ENCODE data around the gene CYP4F11.
A peak's percentile ranks its signal among the peaks of the same experiment; 100 is the strongest.
"Not testable (repeated sequence)": the region's sequence is repeated elsewhere in the genome, so short reads cannot be mapped to it uniquely, and the experiment has no call there.

Gene CYP4F11

DNA sequence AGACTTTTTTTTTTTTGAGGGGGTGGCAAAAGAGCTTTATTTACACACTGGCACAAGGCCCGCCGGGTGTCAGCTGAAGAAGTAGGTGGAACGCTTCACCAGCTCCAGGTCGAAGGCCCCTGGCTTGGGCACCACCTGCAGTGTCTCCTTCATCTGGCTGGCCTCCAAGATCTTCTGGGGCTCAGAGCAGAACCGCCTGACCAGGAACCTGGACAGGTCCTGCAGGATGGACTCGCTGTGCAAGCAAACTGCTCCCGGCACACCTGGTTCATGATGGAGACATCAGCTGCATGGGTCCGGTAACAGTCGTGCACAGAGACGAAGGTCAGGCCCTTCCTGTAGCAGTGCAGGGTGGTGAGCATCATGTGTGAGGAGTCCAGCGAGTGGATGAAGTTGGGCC, 32.1 kb downstream of the CYP4F11 start:
- Histone ChIP-seq H3K9ac (ENCODE audit: low read depth, low read length) (no peak overlapping the region), H3K9me3 (ENCODE audit: control insufficient read depth, insufficient read depth, low read length) (no peaks in the 10 kb centered on the region), H3K4me1 (ENCODE audit: insufficient read depth, low read length) (no peaks in the 10 kb centered on the region), H3K36me3 (ENCODE audit: insufficient read depth, low read length) (no peaks in the 10 kb centered on the region)

DNA sequence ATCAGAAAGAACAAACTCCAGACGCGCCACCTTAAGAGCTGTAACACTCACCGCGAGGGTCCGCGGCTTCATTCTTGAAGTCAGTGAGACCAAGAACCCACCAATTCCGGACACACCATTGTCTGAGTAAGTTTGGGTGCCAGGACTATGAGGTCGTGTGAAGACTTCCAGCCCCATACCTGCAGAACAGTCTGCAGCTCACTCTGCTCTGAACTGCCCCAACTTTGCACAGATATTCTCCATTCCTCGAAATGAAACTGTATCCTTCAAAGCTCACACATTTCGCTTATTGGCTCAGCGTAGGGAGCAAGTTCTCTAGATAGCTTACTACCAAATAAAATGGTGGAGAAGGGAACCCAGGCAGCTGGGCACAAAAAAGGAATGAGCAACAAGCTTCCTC, 33.8 kb downstream of the CYP4F11 start:
- Histone ChIP-seq H3K9me3 (ENCODE audit: control insufficient read depth, insufficient read depth, low read length) (no peaks in the 10 kb centered on the region), H3K9ac (ENCODE audit: low read depth, low read length) (no peak overlapping the region; the same call in 1 of the 2 replicates)

DNA sequence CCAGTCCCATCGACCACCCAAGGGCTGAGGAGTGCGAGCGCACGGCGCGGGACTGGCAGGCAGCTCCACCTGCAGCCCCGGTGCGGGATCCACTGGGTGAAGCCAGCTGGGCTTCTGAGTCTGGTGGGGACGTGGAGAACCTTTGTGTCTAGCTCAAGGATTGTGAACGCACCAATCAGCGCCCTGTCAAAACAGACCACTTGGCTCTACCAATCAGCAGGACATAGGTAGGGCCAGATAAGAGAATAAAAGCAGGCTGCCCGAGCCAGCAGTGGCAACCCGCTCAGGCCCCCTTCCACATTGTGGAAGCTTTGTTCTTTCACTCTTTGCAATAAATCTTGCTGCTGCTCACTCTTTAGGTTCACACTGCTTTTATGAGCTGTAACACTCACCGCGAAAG, 34.3 kb downstream of the CYP4F11 start:
- H3K9ac ChIP-seq (ENCODE audit: low read depth, low read length), result peak overlapping the region; percentile 30; the same call in 1 of the 2 replicates
- not testable (repeated sequence) for H3K36me3 ChIP-seq (ENCODE audit: insufficient read depth, low read length); H3K4me1 ChIP-seq (ENCODE audit: insufficient read depth, low read length); H3K9me3 ChIP-seq (ENCODE audit: control insufficient read depth, insufficient read depth, low read length)

More for the DNA sequence above, 33.8 kb downstream of the CYP4F11 start:
- Histone ChIP-seq H3K36me3 (ENCODE audit: insufficient read depth, low read length) (no peaks in the 10 kb centered on the region), H3K4me1 (ENCODE audit: insufficient read depth, low read length) (no peaks in the 10 kb centered on the region)

- H3K36me3 ChIP-seq (ENCODE audit: insufficient read depth, low read length), result not testable (repeated sequence)
- H3K9ac ChIP-seq (ENCODE audit: low read depth, low read length), result peak overlapping the region; percentile 30; the same call in 1 of the 2 replicates
Observed at GRCh38 chr19:15899561-15899960, 34.8 kb downstream of the CYP4F11 start.

DNA sequence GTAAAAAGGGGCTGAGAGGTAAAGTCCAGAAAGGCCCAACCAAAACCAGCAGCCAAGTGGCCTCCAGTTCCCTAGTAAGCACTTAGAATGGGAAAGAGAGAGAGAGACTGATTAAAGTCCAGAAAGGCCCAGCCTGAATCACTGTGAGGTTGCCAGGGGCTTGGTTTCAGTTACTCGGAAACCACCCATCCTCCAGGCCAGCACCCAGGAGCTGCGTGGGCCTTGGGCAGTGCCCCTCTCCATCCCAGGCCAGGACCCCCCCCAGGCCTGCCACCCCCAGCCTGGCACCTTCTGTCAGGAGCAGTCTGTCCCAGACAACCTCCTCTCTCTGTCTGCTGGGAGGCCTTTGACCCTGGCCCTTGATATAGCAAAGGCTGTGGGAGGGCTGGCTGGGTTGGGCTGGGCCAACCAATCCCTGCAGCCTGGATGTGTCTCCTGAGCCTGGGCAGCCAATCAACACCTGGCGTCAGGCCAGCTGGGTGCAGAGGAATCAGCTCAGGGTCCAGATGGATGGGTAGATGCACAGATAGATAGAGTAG, 36.5 kb downstream of the CYP4F11 start, which contains the start of gene CYP4F2:
CYP4F2 (minus strand) TSS at position 337 of the 539 bp plus-strand sequence. CDS start 463 bp downstream, outside the sequence.
- H3K36me3 ChIP-seq (ENCODE audit: insufficient read depth, low read length), result no peaks in the 10 kb centered on the region
- H3K4me1 ChIP-seq (ENCODE audit: insufficient read depth, low read length), result no peaks in the 10 kb centered on the region
- no peak within 1 kb of the TSS for H3K9ac ChIP-seq (ENCODE audit: low read depth, low read length)
- H3K9me3 ChIP-seq (ENCODE audit: control insufficient read depth, insufficient read depth, low read length), result no peaks in the 10 kb centered on the region

More at GRCh38 chr19:15899561-15899960, 34.8 kb downstream of the CYP4F11 start:
- not testable (repeated sequence) for H3K4me1 ChIP-seq (ENCODE audit: insufficient read depth, low read length); H3K9me3 ChIP-seq (ENCODE audit: control insufficient read depth, insufficient read depth, low read length)

GRCh38 chr19:15897026-15897737, 37.1 kb downstream of the CYP4F11 start:
- H3K9me3 ChIP-seq (ENCODE audit: control insufficient read depth, insufficient read depth, low read length), result no peaks in the 10 kb centered on the region
- no peaks in the 10 kb centered on the region for H3K36me3 ChIP-seq (ENCODE audit: insufficient read depth, low read length)

GRCh38 chr19:15895876-15896430, 38.4 kb downstream of the CYP4F11 start:
- H3K36me3 ChIP-seq (ENCODE audit: insufficient read depth, low read length), result no peaks in the 10 kb centered on the region
- H3K9me3 ChIP-seq (ENCODE audit: control insufficient read depth, insufficient read depth, low read length), result no peaks in the 10 kb centered on the region
- H3K9ac ChIP-seq (ENCODE audit: low read depth, low read length), result no peak overlapping the region
- H3K4me1 ChIP-seq (ENCODE audit: insufficient read depth, low read length), result no peaks in the 10 kb centered on the region

More at GRCh38 chr19:15897026-15897737, 37.1 kb downstream of the CYP4F11 start:
- H3K4me1 ChIP-seq (ENCODE audit: insufficient read depth, low read length), result no peaks in the 10 kb centered on the region
- H3K9ac ChIP-seq (ENCODE audit: low read depth, low read length), result no peak overlapping the region

DNA sequence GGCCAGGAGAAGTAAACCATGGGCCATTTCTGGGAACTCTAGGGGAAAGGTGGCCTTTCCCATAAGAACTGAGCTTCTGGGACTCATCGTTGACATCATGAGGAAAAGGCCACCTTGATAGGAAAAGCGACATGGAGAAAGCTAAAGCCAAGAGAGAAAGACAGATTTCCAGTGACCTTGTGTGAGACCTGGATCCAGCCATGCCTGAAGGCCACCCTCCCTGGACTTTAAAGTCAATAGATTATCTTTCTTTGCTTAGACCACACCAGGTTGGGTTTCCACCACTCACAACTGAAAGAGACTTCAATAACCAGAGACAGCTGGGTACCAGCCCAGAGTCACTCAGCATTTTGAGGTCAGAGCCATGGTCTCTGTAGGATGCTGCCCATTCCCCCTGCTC, 40.0 kb downstream of the CYP4F11 start:
- H3K9ac ChIP-seq (ENCODE audit: low read depth, low read length), result no peak overlapping the region
- H3K4me1 ChIP-seq (ENCODE audit: insufficient read depth, low read length), result no peaks in the 10 kb centered on the region
- H3K9me3 ChIP-seq (ENCODE audit: control insufficient read depth, insufficient read depth, low read length), result no peaks in the 10 kb centered on the region
- H3K36me3 ChIP-seq (ENCODE audit: insufficient read depth, low read length), result no peaks in the 10 kb centered on the region

GRCh38 chr19:15893477-15893876, 40.9 kb downstream of the CYP4F11 start:
- Histone ChIP-seq H3K4me1 (ENCODE audit: insufficient read depth, low read length) (no peaks in the 10 kb centered on the region), H3K36me3 (ENCODE audit: insufficient read depth, low read length) (no peaks in the 10 kb centered on the region), H3K9me3 (ENCODE audit: control insufficient read depth, insufficient read depth, low read length) (no peaks in the 10 kb centered on the region), H3K9ac (ENCODE audit: low read depth, low read length) (no peak overlapping the region)

DNA sequence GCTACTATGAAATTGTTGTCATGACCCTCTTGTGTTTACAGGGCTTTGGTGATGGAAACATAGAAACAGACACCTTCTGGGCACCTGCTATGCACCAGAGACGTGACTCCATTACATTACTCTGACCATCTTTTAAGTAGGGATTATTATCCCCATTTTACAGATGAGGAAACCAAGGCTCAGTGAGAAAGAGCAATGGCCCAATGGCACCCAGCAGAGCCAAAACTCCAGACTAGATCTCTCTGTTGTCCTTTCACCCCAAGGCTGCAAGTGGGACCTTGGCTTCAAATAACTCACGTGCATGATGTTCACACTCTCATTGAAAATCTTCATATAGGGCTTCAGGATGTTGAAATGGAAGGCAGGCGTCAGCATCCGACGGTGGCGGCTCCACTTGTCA, 42.3 kb downstream of the CYP4F11 start:
- H3K4me1 ChIP-seq (ENCODE audit: insufficient read depth, low read length), result no peaks in the 10 kb centered on the region
- no peaks in the 10 kb centered on the region for H3K36me3 ChIP-seq (ENCODE audit: insufficient read depth, low read length)
- no peaks in the 10 kb centered on the region for H3K9me3 ChIP-seq (ENCODE audit: control insufficient read depth, insufficient read depth, low read length)
- H3K9ac ChIP-seq (ENCODE audit: low read depth, low read length), result no peak overlapping the region

GRCh38 chr19:15891434-15891833, 42.9 kb downstream of the CYP4F11 start:
- Histone ChIP-seq H3K9ac (ENCODE audit: low read depth, low read length) (no peak overlapping the region), H3K36me3 (ENCODE audit: insufficient read depth, low read length) (no peaks in the 10 kb centered on the region), H3K9me3 (ENCODE audit: control insufficient read depth, insufficient read depth, low read length) (no peaks in the 10 kb centered on the region), H3K4me1 (ENCODE audit: insufficient read depth, low read length) (no peaks in the 10 kb centered on the region)

DNA sequence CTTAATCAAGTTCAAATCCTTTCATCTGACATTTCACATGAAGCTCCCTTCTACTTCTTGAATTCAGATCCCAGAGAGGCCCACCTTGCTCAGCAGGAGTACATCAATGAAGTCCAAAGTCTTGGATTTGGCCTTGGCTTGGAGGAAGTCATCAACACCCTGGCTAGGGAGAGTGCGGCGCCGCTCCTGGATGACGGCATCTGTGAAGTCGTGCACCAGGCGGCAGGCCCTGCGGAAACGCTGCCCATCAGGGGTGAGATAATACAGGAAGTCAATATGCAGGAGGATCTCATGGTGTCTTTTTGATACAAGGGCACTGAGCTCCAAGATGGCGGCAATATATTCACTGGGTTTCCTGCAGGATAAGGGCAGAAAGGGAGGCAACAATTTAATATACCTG, 45.0 kb downstream of the CYP4F11 start:
- not testable (repeated sequence) for H3K4me1 ChIP-seq (ENCODE audit: insufficient read depth, low read length); H3K9ac ChIP-seq (ENCODE audit: low read depth, low read length); H3K36me3 ChIP-seq (ENCODE audit: insufficient read depth, low read length); H3K9me3 ChIP-seq (ENCODE audit: control insufficient read depth, insufficient read depth, low read length)

DNA sequence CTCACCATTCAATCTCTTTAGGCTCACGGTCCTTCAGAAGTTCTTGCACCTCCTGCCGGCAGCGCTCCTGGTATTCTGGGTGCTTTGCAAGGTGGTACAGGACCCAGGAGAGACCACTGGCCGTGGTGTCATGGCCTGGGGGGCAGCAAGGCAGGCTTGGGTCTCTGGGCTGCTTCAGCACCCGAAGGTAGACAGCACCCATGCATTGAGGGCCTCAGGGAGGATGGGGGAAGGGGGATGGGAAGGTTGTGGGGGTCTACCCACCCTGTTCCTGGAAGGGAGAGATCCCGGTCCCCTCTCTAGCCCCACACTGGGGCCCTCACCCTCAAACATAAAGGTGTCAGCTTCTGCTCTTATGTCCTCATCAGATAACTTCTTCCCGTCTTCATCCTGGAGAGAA, 48.4 kb downstream of the CYP4F11 start:
- Histone ChIP-seq H3K36me3 (ENCODE audit: insufficient read depth, low read length) (no peaks in the 10 kb centered on the region), H3K4me1 (ENCODE audit: insufficient read depth, low read length) (no peaks in the 10 kb centered on the region), H3K9ac (ENCODE audit: low read depth, low read length) (no peak overlapping the region), H3K9me3 (ENCODE audit: control insufficient read depth, insufficient read depth, low read length) (no peaks in the 10 kb centered on the region)

DNA sequence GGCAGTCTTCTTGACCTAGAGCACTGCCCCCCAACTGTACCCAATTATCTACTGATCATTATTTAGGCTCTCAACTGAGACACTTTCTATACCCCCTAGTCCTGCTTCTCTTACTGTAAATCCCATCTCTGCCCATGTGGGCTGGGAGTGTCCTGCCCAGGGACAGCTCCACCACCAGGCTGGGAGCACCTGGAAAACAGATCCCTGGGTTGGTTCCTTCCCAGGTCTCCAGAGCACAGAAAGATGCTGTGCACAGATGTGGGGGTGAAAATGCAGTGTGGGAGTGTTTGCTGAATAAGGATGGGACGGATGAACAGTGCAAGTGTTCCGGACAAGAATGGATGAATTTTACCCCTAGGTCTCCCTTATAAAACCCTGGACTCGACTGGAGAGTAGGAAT, 49.2 kb downstream of the CYP4F11 start:
- Histone ChIP-seq H3K36me3 (ENCODE audit: insufficient read depth, low read length) (no peaks in the 10 kb centered on the region), H3K9ac (ENCODE audit: low read depth, low read length) (no peak overlapping the region), H3K9me3 (ENCODE audit: control insufficient read depth, insufficient read depth, low read length) (no peaks in the 10 kb centered on the region), H3K4me1 (ENCODE audit: insufficient read depth, low read length) (no peaks in the 10 kb centered on the region)

DNA sequence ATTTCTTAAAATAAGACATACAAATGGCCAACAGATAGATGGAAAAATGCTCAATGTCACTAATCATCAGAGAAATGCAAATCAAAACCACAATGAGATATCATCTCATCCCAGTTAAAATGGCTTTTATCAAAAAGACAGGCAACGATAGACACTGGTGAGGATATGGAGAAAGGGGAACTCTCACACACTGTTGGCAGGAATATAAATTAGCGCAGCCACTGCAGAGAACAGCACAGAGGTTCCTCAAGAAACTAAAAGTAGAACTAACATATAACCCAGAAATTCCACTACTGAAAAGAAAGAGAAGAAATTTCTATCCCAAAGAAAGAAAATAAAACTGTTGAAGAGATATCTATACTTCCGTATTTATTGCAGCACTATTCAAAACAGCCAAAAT, 51.0 kb downstream of the CYP4F11 start:
- H3K4me1 ChIP-seq (ENCODE audit: insufficient read depth, low read length); H3K36me3 ChIP-seq (ENCODE audit: insufficient read depth, low read length); H3K9me3 ChIP-seq (ENCODE audit: control insufficient read depth, insufficient read depth, low read length); H3K9ac ChIP-seq (ENCODE audit: low read depth, low read length): not testable (repeated sequence)
